Neural progenitor cell (in vitro differentiated cells): Measurements from ENCODE around the gene ZNRF4. TPM values are rescaled to one million over a fixed set of nuclear protein-coding genes. Genes with fewer than 3 reads are reported as not detected.

ENCODE experiments used
- DNase-seq: peaks from one replicate; pipeline ENCODE4 v3.0.0-alpha.2; 2016; ENCODE audit warnings: low spot score
- H2AFZ ChIP-seq: fragments of 200-600 bp; sonication (generic); replicated peaks from 2 replicates; pipeline ENCODE4 v1.6.1; 2016; ENCODE audit warnings: antibody characterized with exemption
- H3F3A ChIP-seq: fragments of 200-600 bp; sonication (generic); 2 replicates; pipeline ENCODE4 v1.6.1; 2016; ENCODE audit warnings: antibody characterized with exemption, low read depth
- H3K27ac ChIP-seq: fragments of 200-600 bp; sonication (generic); 2 replicates; pipeline ENCODE4 v1.5.1; 2016; ENCODE audit warnings: mild to moderate bottlenecking
- H3K27me3 ChIP-seq: fragments of 200-600 bp; sonication (generic); 2 replicates; pipeline ENCODE4 v1.6.1; 2016; ENCODE audit warnings: mild to moderate bottlenecking, moderate library complexity
- H3K36me3 ChIP-seq: fragments of 200-600 bp; sonication (generic); 2 replicates; pipeline ENCODE4 v1.5.1; 2016
- H3K4me1 ChIP-seq: fragments of 200-600 bp; sonication (generic); 2 replicates; pipeline ENCODE4 v1.6.1; 2016; ENCODE audit warnings: mixed run types
- H3K4me2 ChIP-seq: fragments of 200-600 bp; sonication (generic); 2 replicates; pipeline ENCODE4 v1.6.1; 2016
- H3K4me3 ChIP-seq: fragments of 200-600 bp; sonication (generic); 2 replicates; pipeline ENCODE4 v1.5.1; 2016
- H3K79me2 ChIP-seq: fragments of 200-600 bp; sonication (generic); 2 replicates; pipeline ENCODE4 v1.6.1; 2016; ENCODE audit warnings: low read depth
- H3K9ac ChIP-seq: fragments of 200-600 bp; sonication (generic); 2 replicates; pipeline ENCODE4 v1.6.1; 2016
- H3K9me3 ChIP-seq: fragments of 200-600 bp; sonication (generic); 2 replicates; pipeline ENCODE4 v1.5.1; 2016; ENCODE audit warnings: low read depth
- H4K20me1 ChIP-seq: fragments of 200-600 bp; sonication (generic); 2 replicates; pipeline ENCODE4 v1.6.1; 2016; ENCODE audit warnings: low read depth
- H3K27ac Mint-ChIP-seq: 3 replicates; pipeline ENCODE4 v1.8.0; 2021; ENCODE audit warnings: mixed read lengths
- H3K27me3 Mint-ChIP-seq: 2 replicates; pipeline ENCODE4 v1.8.0; 2022; ENCODE audit warnings: low read depth, mild to moderate bottlenecking, inconsistent platforms, moderate library complexity, mixed read lengths; ENCODE audit not compliant: insufficient read depth
- H3K36me3 Mint-ChIP-seq: 3 replicates; pipeline ENCODE4 v1.8.0; 2021; ENCODE audit warnings: mixed read lengths
- H3K4me1 Mint-ChIP-seq: 3 replicates; pipeline ENCODE4 v1.8.0; 2021; ENCODE audit warnings: mixed read lengths
- H3K4me3 Mint-ChIP-seq: 3 replicates; pipeline ENCODE4 v1.8.0; 2021; ENCODE audit warnings: mild to moderate bottlenecking, moderate library complexity, mixed read lengths
- H3K9me3 Mint-ChIP-seq: 3 replicates; pipeline ENCODE4 v1.8.0; 2020; ENCODE audit warnings: mixed read lengths
- EZH2 ChIP-seq: fragments of 200-600 bp; sonication (generic); IDR thresholded peaks from 2 replicates; pipeline ENCODE4 v1.6.1; 2017; ENCODE audit warnings: antibody characterized with exemption, mild to moderate bottlenecking, moderate library complexity
- EZH2phosphoT487 ChIP-seq: fragments of 200-600 bp; sonication (generic); IDR thresholded peaks from 2 replicates; pipeline ENCODE4 v1.6.1; 2017; ENCODE audit warnings: antibody characterized with exemption
- total RNA-seq: library from RNA; depleted of rRNA; stranded (reverse); fragments of >200 nt; gene quantifications from 2 replicates; pipeline ENCODE4 v1.2.3, GENCODE V29; 2015; ENCODE audit warnings: low replicate concordance
- TF ChIP-seq, protein P1 (sequence below): fragments of 200-600 bp; sonication (generic); IDR thresholded peaks from 2 replicates; pipeline ENCODE4 v1.5.1; 2017; ENCODE audit warnings: antibody characterized with exemption, mild to moderate bottlenecking

ZNRF4 gene
- total RNA-seq, 1 donor from 2014 or later, result not detected

GRCh38 chr19:5477451-5478215 lies 22.4 kb downstream of the ZNRF4 start:
- peak overlapping the region; percentile 65 for H3K4me3 Mint-ChIP-seq
- Histone ChIP-seq H2AFZ (peak overlapping the region; percentile 79), H3K9ac (no peak overlapping the region), H3K27me3 (peaks cover 18% of the 10 kb centered on the region), H3K9me3 (no peaks in the 10 kb centered on the region), H3K4me1 (peaks cover 7% of the 10 kb centered on the region), H3K27ac (no peak overlapping the region), H3K36me3 (no peaks in the 10 kb centered on the region), H3F3A (peaks cover under 1% of the 10 kb centered on the region), H3K79me2 (no peaks in the 10 kb centered on the region), H3K4me2 (peak overlapping the region; percentile 68), H4K20me1 (no peaks in the 10 kb centered on the region), H3K4me3 (peak overlapping the region; percentile 10)
- TF ChIP-seq EZH2, result no peak
- TF ChIP-seq, protein P1, sequence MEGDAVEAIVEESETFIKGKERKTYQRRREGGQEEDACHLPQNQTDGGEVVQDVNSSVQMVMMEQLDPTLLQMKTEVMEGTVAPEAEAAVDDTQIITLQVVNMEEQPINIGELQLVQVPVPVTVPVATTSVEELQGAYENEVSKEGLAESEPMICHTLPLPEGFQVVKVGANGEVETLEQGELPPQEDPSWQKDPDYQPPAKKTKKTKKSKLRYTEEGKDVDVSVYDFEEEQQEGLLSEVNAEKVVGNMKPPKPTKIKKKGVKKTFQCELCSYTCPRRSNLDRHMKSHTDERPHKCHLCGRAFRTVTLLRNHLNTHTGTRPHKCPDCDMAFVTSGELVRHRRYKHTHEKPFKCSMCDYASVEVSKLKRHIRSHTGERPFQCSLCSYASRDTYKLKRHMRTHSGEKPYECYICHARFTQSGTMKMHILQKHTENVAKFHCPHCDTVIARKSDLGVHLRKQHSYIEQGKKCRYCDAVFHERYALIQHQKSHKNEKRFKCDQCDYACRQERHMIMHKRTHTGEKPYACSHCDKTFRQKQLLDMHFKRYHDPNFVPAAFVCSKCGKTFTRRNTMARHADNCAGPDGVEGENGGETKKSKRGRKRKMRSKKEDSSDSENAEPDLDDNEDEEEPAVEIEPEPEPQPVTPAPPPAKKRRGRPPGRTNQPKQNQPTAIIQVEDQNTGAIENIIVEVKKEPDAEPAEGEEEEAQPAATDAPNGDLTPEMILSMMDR, result no peak
- TF ChIP-seq EZH2phosphoT487, result no peak
- H3K27ac Mint-ChIP-seq, result peak overlapping the region; percentile 63
- no peaks in the 10 kb centered on the region for H3K36me3 Mint-ChIP-seq
- peaks cover 25% of the 10 kb centered on the region for H3K27me3 Mint-ChIP-seq
- peaks cover 5% of the 10 kb centered on the region for H3K9me3 Mint-ChIP-seq
- peaks cover 18% of the 10 kb centered on the region for H3K4me1 Mint-ChIP-seq
- DNase-seq, result no peak

DNA sequence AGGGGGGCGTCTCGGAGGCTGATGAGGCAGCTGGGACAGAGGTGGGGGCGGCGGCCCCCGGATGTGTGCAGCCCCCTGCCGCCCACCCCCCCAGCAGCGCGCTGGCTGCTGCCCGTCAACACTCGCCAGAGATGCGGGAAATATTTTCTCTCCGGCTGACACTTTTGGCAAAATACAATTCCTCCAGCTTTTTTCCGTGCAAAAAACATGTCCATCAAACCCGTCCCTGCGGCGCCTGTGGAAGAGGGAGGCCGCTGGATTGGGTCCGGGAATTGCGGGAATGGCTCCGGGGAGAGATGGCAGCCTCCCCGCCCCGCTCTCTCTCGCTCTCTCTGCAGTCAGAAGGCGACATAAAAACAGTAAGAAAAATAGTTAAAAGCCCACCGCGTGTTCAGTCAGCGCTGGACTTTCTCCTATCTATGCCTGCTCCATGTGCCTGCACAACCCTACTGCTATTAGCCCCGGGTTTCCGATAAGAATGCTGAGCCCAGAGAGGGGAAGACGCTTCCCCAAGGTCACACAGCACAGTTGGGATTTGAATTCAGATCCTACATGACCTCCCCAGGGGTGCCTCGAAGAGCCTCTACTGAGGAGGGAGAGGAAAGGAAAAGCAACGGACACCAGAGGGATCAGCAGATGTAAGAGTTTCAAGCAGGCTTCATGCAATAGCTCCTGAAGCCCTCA lies 23.2 kb downstream of the ZNRF4 start:
- peak overlapping the region; percentile 79 for H2AFZ ChIP-seq
- no peaks in the 10 kb centered on the region for H3K9me3 ChIP-seq
- peak overlapping the region; percentile 64 for H3K4me3 Mint-ChIP-seq
- H3K27me3 Mint-ChIP-seq, result peaks cover 26% of the 10 kb centered on the region
- TF ChIP-seq EZH2 (no peak), EZH2phosphoT487 (no peak)
- TF ChIP-seq, protein P1, result no peak
- H4K20me1 ChIP-seq, result no peaks in the 10 kb centered on the region
- peak overlapping the region; percentile 68 for H3K4me2 ChIP-seq
- H3K9ac ChIP-seq, result no peak overlapping the region
- no peaks in the 10 kb centered on the region for H3K36me3 Mint-ChIP-seq
- peaks cover 8% of the 10 kb centered on the region for H3K9me3 Mint-ChIP-seq
- H3K27ac Mint-ChIP-seq, result no peak overlapping the region
- H3K27me3 ChIP-seq, result peaks cover 18% of the 10 kb centered on the region
- H3K27ac ChIP-seq, result no peak overlapping the region
- H3K79me2 ChIP-seq, result no peaks in the 10 kb centered on the region
- peaks cover 7% of the 10 kb centered on the region for H3K4me1 ChIP-seq
- peaks cover 6% of the 10 kb centered on the region for H3F3A ChIP-seq
- H3K4me1 Mint-ChIP-seq, result peaks cover 22% of the 10 kb centered on the region
- H3K4me3 ChIP-seq, result peak overlapping the region; percentile 10
- H3K36me3 ChIP-seq, result no peaks in the 10 kb centered on the region
- no peak for DNase-seq

DNA sequence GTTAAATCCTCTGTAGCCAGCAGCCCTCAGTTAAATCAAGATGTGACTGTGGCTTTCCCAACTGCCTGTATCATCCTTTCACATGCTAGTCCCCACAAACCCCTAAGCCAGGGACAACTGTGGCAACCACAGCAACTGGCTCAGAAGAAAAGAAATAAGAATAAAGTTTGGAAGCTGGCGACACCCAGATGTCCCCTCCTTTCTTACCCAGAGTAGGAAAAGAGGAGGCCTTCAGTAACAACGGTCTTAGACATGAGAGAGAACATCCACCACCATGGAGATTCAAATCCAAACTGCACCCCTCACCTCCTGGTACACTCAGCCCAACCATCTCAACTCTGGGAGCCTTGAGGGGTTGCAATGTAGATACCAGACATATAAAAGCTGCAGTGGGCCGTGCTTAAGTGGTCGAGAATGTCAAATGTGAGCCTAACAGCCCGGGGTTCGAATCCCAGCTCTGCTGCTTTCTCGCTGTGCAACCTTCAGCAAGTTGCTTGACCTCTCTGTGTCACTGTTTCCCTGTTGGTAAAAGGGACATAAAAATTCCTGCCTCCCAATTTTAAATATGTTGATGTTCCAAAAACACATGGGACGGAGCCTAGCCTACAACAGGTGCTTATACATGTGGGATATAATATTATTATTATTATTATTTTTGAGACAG lies 23.8 kb downstream of the ZNRF4 start:
- Mint-ChIP-seq H3K9me3 (peaks cover 8% of the 10 kb centered on the region), H3K27me3 (peaks cover 26% of the 10 kb centered on the region), H3K36me3 (no peaks in the 10 kb centered on the region), H3K4me3 (peak overlapping the region; percentile 38), H3K4me1 (peaks cover 24% of the 10 kb centered on the region), H3K27ac (no peak overlapping the region)
- Histone ChIP-seq H3F3A (peaks cover 13% of the 10 kb centered on the region), H3K9me3 (no peaks in the 10 kb centered on the region), H4K20me1 (no peaks in the 10 kb centered on the region), H3K4me3 (no peak overlapping the region), H3K79me2 (no peaks in the 10 kb centered on the region), H3K9ac (no peak overlapping the region), H3K27me3 (peaks cover 18% of the 10 kb centered on the region), H2AFZ (no peak overlapping the region), H3K27ac (no peak overlapping the region), H3K36me3 (no peaks in the 10 kb centered on the region), H3K4me2 (no peak overlapping the region), H3K4me1 (peaks cover 13% of the 10 kb centered on the region)
- TF ChIP-seq EZH2phosphoT487 (no peak), EZH2 (no peak)
- TF ChIP-seq, protein P1, result no peak
- no peak for DNase-seq
